GM19099 (cell line): ENCODE data around the gene SORCS2.

Experiments used
- POLR2A ChIP-seq: IDR thresholded peaks from 3 replicates; pipeline ENCODE4 v1.6.1; 2011; ENCODE audit warnings: low read depth; ENCODE audit not compliant: insufficient read length; ENCODE audit errors: extremely low read depth

SORCS2 gene

GRCh38 chr4:7774301-7775294, 582.3 kb downstream of the SORCS2 start:
- no peak for TF ChIP-seq POLR2A

DNA sequence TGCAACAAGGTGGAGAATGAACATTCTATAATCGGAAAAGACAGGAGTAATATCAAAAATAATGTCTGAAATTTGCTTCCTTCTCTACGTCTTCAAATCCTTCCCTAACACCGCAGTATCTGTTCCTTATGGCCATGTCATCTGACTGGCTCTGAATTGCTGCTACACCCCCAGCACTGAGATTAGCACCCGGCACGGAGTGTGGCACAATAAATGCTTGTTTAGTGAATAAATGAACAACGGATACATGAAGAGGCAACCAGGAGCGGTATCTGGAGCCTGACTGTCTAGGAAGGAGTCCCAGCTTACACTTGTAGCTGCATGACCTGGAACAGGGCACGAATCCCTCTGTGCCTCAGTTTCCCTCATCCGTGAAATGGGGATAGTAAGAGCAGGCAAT, 583.1 kb downstream of the SORCS2 start:
- no peak for TF ChIP-seq POLR2A

DNA sequence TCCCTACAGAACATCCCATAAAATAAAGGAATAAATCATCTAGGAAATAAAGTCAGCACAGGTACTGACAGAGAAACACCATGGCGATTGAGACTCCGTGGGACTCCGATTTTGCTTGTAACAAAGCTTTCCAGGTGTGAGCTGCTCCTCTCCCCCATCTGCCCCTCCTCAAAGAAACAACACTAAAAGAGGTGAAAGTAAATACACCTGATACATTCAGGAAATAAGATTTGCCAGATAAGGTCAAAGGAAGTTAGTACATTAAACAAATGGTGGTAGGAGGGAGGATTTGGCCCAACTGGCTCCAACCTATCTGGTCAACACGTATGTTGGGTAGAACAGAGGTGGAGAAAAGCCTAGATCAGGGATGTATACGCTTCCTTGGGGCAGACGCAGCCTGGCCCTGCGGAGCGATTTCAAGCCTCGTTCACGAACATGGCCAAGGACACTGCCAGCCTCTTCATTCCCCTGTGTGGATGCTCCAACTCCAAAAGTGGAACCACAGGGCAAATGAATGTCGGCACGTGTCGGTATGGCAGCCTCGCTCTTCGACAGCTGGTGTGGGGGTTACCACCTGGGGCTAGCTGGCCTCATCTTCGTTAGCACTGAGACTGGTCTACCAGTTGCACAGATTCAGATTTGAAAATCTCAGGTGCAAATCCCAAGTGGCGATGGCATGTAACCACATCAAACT, 584.8 kb downstream of the SORCS2 start:
- no peak for TF ChIP-seq POLR2A

DNA sequence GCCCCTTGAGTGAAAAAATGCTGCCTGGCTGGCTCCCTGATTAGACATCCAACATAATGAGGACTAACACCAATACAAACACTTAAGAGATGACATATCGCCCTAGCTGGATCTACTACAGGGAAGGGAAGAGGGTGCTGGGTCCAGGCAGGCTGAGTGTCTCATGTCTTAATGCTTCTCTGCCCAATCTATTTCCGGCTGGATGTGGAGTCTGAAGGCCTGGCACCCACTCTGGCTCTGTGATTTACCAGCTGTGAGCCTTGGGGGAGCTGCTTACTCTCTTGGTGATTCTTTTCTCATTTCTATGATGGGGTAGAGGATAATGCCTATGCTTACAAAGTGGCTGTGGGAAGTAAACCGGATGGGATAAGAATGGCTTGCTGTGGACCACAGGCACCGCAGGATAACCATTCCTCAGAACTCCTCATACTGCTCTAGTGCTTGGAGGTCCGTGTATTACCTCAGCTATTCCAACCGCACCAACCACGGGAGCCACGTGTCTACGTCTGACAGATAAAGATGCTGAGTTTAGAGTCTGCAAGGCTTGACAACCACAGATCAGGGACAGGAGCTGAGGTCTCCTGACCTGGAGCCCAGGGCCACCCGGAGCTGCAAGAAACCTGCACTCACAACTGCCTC, 585.7 kb downstream of the SORCS2 start:
- no peak for TF ChIP-seq POLR2A

- TF ChIP-seq POLR2A = no peak
Observed at GRCh38 chr4:7778510-7779431, 586.4 kb downstream of the SORCS2 start.

DNA sequence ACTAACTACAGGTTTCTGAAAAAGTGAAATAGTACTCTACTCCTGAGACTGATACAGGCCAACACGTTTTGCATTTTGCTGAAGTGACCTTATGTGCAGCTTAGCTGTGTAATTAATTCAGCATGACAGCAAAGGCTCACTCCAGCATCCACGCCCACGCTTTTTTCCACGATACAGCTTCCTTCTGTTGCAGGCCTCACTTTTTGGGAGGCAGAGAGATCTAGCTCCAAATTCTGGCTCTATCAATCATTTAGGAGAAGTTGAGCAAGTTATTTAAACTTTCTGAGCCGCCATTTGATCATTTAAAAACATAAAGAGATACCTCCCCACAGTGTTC, 587.1 kb downstream of the SORCS2 start:
- no peak for TF ChIP-seq POLR2A

GRCh38 chr4:7780751-7781348, 588.5 kb downstream of the SORCS2 start:
- no peak for TF ChIP-seq POLR2A

GRCh38 chr4:7781366-7781765, 589.0 kb downstream of the SORCS2 start:
- TF ChIP-seq POLR2A = no peak

GRCh38 chr4:7781993-7782392, 589.7 kb downstream of the SORCS2 start:
- TF ChIP-seq POLR2A = no peak

- no peak for TF ChIP-seq POLR2A
Observed at GRCh38 chr4:7782783-7783182, 590.4 kb downstream of the SORCS2 start.

DNA sequence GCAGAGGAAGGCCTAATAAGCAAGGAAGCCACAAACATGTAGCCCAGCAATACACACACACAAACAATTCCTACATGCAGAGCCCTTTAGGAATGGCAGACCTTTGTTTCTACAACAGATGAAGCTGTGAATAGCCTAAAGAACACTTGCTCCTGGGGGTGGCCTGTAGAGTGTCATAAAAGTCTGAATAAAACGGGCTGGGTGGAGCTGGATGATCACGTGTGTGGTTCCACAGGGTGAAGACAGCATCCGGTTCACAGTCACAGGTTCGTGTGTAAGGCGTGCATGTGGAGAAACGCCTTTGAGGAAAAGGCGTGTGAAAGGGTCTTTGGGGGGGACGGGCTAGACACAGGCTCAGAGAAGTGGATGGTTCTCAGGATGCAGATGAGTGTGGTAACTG, 591.2 kb downstream of the SORCS2 start:
- no peak for TF ChIP-seq POLR2A

DNA sequence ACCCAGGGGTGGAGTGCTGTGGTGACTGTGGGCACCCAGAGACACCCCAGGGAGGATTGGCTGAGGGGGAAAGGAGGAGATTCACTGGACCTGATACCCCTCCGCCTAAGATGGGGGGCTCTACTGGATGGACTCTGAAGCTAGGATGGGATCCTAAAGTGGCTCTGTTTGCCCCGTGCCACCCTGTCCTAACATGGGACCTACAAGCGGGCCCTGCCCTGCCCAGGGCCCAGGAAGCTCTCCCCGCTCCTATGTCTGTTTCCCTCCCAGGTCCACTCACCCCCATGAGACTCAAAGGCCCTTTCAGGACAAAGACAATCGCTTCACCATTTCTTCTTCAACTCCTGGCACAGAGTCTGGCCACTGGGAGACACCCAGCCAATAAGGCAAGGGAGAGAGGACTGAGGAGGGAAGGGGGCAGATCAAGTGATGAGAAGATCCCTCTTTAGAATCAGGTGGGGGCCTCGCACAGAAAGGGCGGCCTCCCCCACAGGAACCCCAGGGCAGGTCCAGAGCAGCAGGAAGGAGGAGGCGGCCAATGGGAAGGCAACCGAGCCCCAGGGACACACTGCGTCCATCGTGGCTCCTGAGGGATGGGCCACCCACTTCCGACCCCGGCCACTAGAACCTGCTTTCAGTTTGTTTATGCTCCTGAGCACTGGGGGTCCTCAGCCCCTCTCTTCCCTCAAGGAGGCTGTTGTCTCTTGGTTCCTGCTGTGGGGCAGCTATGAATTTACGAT, 592.0 kb downstream of the SORCS2 start:
- TF ChIP-seq POLR2A = no peak

- TF ChIP-seq POLR2A = no peak
Observed at GRCh38 chr4:7785017-7785416, 592.7 kb downstream of the SORCS2 start.
